Muscle layer of colon (tissue), 2 donors: ENCODE results near the gene EME2.

Experiments used
- H3K27ac ChIP-seq: one replicate; pipeline ENCODE4 v1.7.0; 2013; ENCODE audit warnings: low read depth, mild to moderate bottlenecking, low read length, moderate library complexity
- H3K27me3 ChIP-seq, 2 donors: one replicate each; pipeline ENCODE4 v1.7.0; 2013; ENCODE audit warnings: low read length in 2 of 2, mild to moderate bottlenecking in 2 of 2; ENCODE audit not compliant: insufficient read depth in 2 of 2, control insufficient read depth in 1 of 2
- H3K36me3 ChIP-seq: one replicate; pipeline ENCODE4 v1.7.0; 2013; ENCODE audit warnings: mild to moderate bottlenecking, low read length; ENCODE audit not compliant: insufficient read depth
- H3K4me1 ChIP-seq: one replicate; pipeline ENCODE4 v1.7.0; 2013; ENCODE audit warnings: mild to moderate bottlenecking, low read length; ENCODE audit not compliant: insufficient read depth
- H3K4me3 ChIP-seq, 2 donors: one replicate each; pipeline ENCODE4 v1.7.0; 2013; ENCODE audit warnings: low read length in 2 of 2, low read depth in 1 of 2, mild to moderate bottlenecking in 1 of 2, moderate library complexity in 1 of 2
- H3K9ac ChIP-seq: one replicate; pipeline ENCODE4 v1.7.0; 2013; ENCODE audit warnings: low read length
- H3K9me3 ChIP-seq: one replicate; pipeline ENCODE4 v1.7.0; 2013; ENCODE audit warnings: mild to moderate bottlenecking, low read length
- donor health status: abdominal sarcoma.
- donor health status: Adenocarcinoma of cecum.

The EME2 gene

GRCh38 chr16:1809281-1809801 lies 36.7 kb downstream of the EME2 start:
- Histone ChIP-seq H3K27ac (no peak overlapping the region), H3K4me1 (peaks cover 4% of the 10 kb centered on the region), H3K4me3 (no peak overlapping the region), H3K36me3 (peaks cover 42% of the 10 kb centered on the region), H3K9ac (no peak overlapping the region), H3K9me3 (no peaks in the 10 kb centered on the region), H3K27me3 (no peaks in the 10 kb centered on the region)

GRCh38 chr16:1810106-1810505 lies 37.5 kb downstream of the EME2 start:
- Histone ChIP-seq H3K27me3 (no peaks in the 10 kb centered on the region), H3K27ac (no peak overlapping the region), H3K9me3 (no peaks in the 10 kb centered on the region), H3K4me3 (no peak overlapping the region), H3K4me1 (peaks cover 4% of the 10 kb centered on the region), H3K9ac (no peak overlapping the region), H3K36me3 (peaks cover 42% of the 10 kb centered on the region)

GRCh38 chr16:1810536-1810935 lies 37.9 kb downstream of the EME2 start:
- Histone ChIP-seq H3K36me3 (peaks cover 42% of the 10 kb centered on the region), H3K27ac (no peak overlapping the region), H3K4me1 (peaks cover 4% of the 10 kb centered on the region), H3K4me3 (no peak overlapping the region), H3K27me3 (no peaks in the 10 kb centered on the region), H3K9ac (no peak overlapping the region), H3K9me3 (no peaks in the 10 kb centered on the region)

- peaks cover 42% of the 10 kb centered on the region for H3K36me3 ChIP-seq
- H3K27ac ChIP-seq = no peak overlapping the region
- H3K9ac ChIP-seq = no peak overlapping the region
- H3K27me3 ChIP-seq = no peaks in the 10 kb centered on the region
- peaks cover 4% of the 10 kb centered on the region for H3K4me1 ChIP-seq
- no peaks in the 10 kb centered on the region for H3K9me3 ChIP-seq
- H3K4me3 ChIP-seq = no peak overlapping the region
Observed at GRCh38 chr16:1812732-1813163, 40.1 kb downstream of the EME2 start.

GRCh38 chr16:1815461-1815860 lies 42.9 kb downstream of the EME2 start:
- Histone ChIP-seq H3K9me3 (no peaks in the 10 kb centered on the region), H3K4me3 (no peak overlapping the region), H3K9ac (no peak overlapping the region), H3K36me3 (peaks cover 32% of the 10 kb centered on the region), H3K4me1 (peaks cover 4% of the 10 kb centered on the region), H3K27ac (no peak overlapping the region), H3K27me3 (no peaks in the 10 kb centered on the region)

GRCh38 chr16:1816396-1817275 lies 44.0 kb downstream of the EME2 start:
- H3K4me1 ChIP-seq = peaks cover 4% of the 10 kb centered on the region
- peaks cover 43% of the 10 kb centered on the region for H3K36me3 ChIP-seq
- H3K27ac ChIP-seq = no peak overlapping the region
- no peaks in the 10 kb centered on the region for H3K27me3 ChIP-seq
- no peak overlapping the region for H3K9ac ChIP-seq
- no peak overlapping the region for H3K4me3 ChIP-seq
- H3K9me3 ChIP-seq = no peaks in the 10 kb centered on the region

- Histone ChIP-seq H3K9me3 (no peaks in the 10 kb centered on the region), H3K4me3 (no peak overlapping the region), H3K36me3 (peaks cover 49% of the 10 kb centered on the region), H3K9ac (no peak overlapping the region), H3K27ac (no peak overlapping the region), H3K4me1 (peaks cover 4% of the 10 kb centered on the region), H3K27me3 (no peaks in the 10 kb centered on the region)
Observed at GRCh38 chr16:1817276-1817589, 44.6 kb downstream of the EME2 start.

- H3K27me3 ChIP-seq = no peaks in the 10 kb centered on the region
- H3K36me3 ChIP-seq = peaks cover 53% of the 10 kb centered on the region
- no peaks in the 10 kb centered on the region for H3K9me3 ChIP-seq
- H3K9ac ChIP-seq = no peak overlapping the region
- H3K27ac ChIP-seq = no peak overlapping the region
- peaks cover 3% of the 10 kb centered on the region for H3K4me1 ChIP-seq
- no peak overlapping the region for H3K4me3 ChIP-seq
Observed at GRCh38 chr16:1817716-1818115, 45.1 kb downstream of the EME2 start.

GRCh38 chr16:1818204-1818872 lies 45.7 kb downstream of the EME2 start:
- Histone ChIP-seq H3K4me1 (no peaks in the 10 kb centered on the region), H3K27ac (no peak overlapping the region), H3K9ac (no peak overlapping the region), H3K4me3 (no peak overlapping the region), H3K9me3 (no peaks in the 10 kb centered on the region), H3K27me3 (no peaks in the 10 kb centered on the region), H3K36me3 (peaks cover 52% of the 10 kb centered on the region)

- peaks cover 46% of the 10 kb centered on the region for H3K36me3 ChIP-seq
- H3K27me3 ChIP-seq = no peaks in the 10 kb centered on the region
- H3K4me3 ChIP-seq = no peak overlapping the region
- no peak overlapping the region for H3K27ac ChIP-seq
- no peaks in the 10 kb centered on the region for H3K9me3 ChIP-seq
- no peak overlapping the region for H3K9ac ChIP-seq
- H3K4me1 ChIP-seq = peaks cover 4% of the 10 kb centered on the region
Observed at GRCh38 chr16:1818873-1819525, 46.4 kb downstream of the EME2 start.

GRCh38 chr16:1819611-1820010 lies 47.0 kb downstream of the EME2 start:
- Histone ChIP-seq H3K27ac (no peak overlapping the region), H3K9me3 (no peaks in the 10 kb centered on the region), H3K4me1 (peaks cover 10% of the 10 kb centered on the region), H3K27me3 (no peaks in the 10 kb centered on the region), H3K36me3 (peaks cover 45% of the 10 kb centered on the region), H3K9ac (no peak overlapping the region), H3K4me3 (no peak overlapping the region)
